ENCODE results near the gene MYBPC3. TPM values are rescaled to one million over a fixed set of nuclear protein-coding genes. Genes with fewer than 3 reads are reported as not detected.
"Not testable (repeated sequence)": the region's sequence is repeated elsewhere in the genome, so short reads cannot be mapped to it uniquely, and the experiment has no call there.

MYBPC3 gene
- polyA plus RNA-seq, 1 experiment: not detected

DNA sequence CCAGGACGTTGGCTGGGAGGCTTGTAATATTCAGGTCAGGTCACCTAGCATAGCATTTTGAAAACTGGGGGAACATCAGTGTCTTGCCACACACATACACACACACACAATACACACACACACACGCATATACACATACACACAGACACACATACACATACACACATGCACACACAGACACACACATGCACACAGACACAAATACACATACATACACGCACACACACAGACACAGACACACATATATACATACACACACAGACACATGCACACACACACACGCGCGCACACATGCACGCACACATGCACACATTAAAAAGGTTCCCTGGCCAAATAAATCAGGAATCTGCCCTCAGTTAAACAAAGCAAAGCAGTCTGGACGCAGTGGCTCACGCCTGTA lies 12.5 kb downstream of the MYBPC3 start:
- ChIA-PET POLR2A (no interaction called here), CTCF (interaction anchor here (1.0 kb wide), 1 partner anchor 18 kb away, joined by 3 read pairs; no protein-coding TSS in a partner anchor)
- no peak for DNase-seq (ENCODE audit: low read depth)
- Histone ChIP-seq H3K27me3 (ENCODE audit: control insufficient read depth, insufficient read depth, low read length) (peaks cover 1% of the 10 kb centered on the region; the same call in 1 of the 2 replicates), H3K36me3 (ENCODE audit: control insufficient read depth, insufficient read depth, low read length) (no peaks in the 10 kb centered on the region), H3K4me3 (ENCODE audit: low read depth, low read length) (no peak overlapping the region)
- TF ChIP-seq, protein P1, sequence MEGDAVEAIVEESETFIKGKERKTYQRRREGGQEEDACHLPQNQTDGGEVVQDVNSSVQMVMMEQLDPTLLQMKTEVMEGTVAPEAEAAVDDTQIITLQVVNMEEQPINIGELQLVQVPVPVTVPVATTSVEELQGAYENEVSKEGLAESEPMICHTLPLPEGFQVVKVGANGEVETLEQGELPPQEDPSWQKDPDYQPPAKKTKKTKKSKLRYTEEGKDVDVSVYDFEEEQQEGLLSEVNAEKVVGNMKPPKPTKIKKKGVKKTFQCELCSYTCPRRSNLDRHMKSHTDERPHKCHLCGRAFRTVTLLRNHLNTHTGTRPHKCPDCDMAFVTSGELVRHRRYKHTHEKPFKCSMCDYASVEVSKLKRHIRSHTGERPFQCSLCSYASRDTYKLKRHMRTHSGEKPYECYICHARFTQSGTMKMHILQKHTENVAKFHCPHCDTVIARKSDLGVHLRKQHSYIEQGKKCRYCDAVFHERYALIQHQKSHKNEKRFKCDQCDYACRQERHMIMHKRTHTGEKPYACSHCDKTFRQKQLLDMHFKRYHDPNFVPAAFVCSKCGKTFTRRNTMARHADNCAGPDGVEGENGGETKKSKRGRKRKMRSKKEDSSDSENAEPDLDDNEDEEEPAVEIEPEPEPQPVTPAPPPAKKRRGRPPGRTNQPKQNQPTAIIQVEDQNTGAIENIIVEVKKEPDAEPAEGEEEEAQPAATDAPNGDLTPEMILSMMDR (IDR thresholded peaks at IDR 0.05; ENCODE audit: insufficient read depth, low read depth, low read length): no peak

DNA sequence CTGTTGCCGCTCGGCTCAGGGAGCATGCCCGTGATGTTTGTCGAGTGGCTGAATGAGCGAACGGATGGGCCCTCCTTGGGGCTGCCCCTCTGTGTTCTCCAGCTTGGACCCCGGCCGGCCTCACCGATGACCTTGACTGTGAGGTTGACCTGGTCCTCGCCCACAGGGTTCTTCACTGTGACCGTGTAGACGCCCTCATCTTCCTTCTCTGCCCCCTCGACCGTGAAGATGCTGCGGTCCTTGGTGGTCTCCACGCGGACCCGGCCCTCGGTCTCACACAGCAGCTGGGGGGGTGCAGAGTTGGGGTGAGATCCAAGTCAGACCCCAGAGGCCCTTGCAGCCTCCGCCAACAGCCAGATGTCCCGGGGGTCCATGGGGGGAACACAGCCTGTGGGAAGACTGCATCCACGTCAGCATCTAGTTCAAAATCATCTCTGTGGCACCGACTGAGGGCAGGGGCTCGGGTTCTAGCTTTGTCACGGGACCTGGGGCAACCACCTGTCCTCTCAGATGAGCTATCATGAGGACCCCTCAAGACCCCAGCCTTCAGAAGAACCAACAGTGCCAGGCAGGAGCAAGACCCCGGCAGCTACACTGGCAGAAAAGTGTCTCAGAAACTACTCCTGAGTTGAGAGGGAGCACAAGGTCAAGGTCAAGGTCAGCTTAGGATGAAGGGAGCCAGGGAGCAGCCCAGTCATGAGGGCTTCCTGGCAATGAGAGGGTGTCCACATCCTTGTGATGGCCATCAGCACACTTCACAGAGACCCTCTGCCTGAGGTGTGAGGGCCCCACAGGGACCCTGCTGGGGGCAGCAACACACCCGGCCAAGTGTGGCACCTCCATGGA lies 13.9 kb downstream of the MYBPC3 start:
- TF ChIP-seq, protein P1 (IDR thresholded peaks at IDR 0.05; ENCODE audit: insufficient read depth, low read depth, low read length): no peak
- no peak for DNase-seq (ENCODE audit: low read depth)

DNA sequence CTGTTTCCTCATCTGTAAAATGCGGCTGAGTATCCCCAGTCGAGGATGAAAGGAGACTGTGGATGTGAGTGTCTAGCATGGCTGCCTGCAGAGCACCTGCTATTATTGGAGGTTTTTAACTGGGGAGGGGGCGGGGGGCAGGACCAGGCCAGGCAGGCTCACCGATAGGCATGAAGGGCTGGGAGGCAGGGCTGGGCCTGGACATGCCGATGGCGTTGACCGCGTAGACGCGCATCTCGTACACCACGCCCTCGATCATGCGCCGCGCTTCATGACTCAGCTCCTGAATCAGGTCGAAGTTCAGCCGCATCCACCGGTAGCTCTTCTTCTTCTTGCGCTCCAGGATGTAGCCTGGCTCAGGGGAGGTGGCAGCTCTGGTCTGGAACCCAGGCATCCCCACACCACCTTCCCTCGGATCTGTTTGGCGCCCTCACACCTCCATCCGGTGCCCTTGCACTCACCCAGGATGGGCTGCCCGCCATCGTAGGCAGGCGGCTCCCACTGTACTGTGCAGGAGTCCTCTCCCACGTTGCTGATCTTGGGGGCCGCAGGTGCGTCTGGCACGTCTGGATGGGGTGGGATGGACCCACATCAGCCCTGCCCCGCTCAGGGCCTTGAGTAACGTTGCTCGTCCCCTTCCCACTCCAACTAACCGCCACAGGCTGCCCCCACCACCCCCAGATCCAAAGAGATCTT lies 15.1 kb downstream of the MYBPC3 start:
- no peak for DNase-seq (ENCODE audit: low read depth)
- Histone ChIP-seq H3K27me3 (ENCODE audit: control insufficient read depth, insufficient read depth, low read length) (no peaks in the 10 kb centered on the region), H3K4me3 (ENCODE audit: low read depth, low read length) (no peak overlapping the region), H3K36me3 (ENCODE audit: control insufficient read depth, insufficient read depth, low read length) (no peaks in the 10 kb centered on the region)
- TF ChIP-seq, protein P1 (IDR thresholded peaks at IDR 0.05; ENCODE audit: insufficient read depth, low read depth, low read length): no peak
- ChIA-PET CTCF (no interaction called here), POLR2A (no interaction called here)

More for the DNA sequence above, 13.9 kb downstream of the MYBPC3 start:
- Histone ChIP-seq H3K27me3 (ENCODE audit: control insufficient read depth, insufficient read depth, low read length) (no peaks in the 10 kb centered on the region), H3K36me3 (ENCODE audit: control insufficient read depth, insufficient read depth, low read length) (no peaks in the 10 kb centered on the region), H3K4me3 (ENCODE audit: low read depth, low read length) (no peak overlapping the region)
- POLR2A ChIA-PET: no interaction called here
- CTCF ChIA-PET: interaction anchor here (1.0 to 1.5 kb wide), 2 partner anchors 17 to 161 kb away, joined by 3 read pairs; partner anchors contain the start of gene ARFGAP2

DNA sequence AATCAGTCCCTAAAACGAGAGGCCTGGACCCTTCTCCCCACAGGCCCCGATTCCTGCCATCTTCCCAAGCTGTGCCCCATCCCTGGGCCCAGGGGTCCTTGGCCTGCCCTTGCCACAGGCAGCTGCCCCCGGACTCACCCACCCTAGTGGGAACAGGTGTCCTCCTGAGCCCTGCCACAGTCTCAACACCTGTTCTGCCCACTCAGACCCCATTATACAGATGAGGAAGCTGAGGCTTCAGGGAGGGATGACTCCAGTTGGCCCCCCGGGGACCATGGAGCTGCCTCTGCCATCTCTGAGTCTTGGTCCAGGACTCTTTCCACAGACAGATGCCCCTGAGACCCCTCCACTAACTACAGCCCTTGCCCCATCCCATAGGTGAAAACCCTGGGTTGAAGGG lies 15.9 kb downstream of the MYBPC3 start:
- H3K4me3 ChIP-seq (ENCODE audit: low read depth, low read length): no peak overlapping the region
- ChIA-PET POLR2A (no interaction called here), CTCF (no interaction called here)
- DNase-seq (ENCODE audit: low read depth): no peak
- no peaks in the 10 kb centered on the region for H3K36me3 ChIP-seq (ENCODE audit: control insufficient read depth, insufficient read depth, low read length)
- H3K27me3 ChIP-seq (ENCODE audit: control insufficient read depth, insufficient read depth, low read length): no peaks in the 10 kb centered on the region
- TF ChIP-seq, protein P1 (IDR thresholded peaks at IDR 0.05; ENCODE audit: insufficient read depth, low read depth, low read length): no peak

DNA sequence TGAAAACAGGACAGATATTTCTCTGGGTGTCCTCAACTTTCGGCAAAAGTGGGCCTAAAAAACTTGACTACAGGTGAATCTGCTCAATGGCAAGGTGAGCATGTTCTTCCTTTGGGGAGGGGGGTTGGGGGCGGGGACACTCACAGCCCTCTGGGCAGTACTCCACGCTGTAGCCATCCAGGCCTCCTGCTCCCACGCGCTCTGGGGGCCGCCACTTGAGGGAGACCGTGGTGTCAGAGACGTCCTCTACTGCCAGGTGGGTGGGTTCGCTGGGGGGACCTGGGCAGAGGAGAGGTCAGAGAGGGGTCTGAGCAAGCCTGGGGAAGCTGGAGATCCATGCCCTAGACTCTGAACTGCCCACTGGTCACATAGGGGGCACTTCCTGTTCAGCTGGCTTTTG lies 16.8 kb downstream of the MYBPC3 start:
- Histone ChIP-seq H3K27me3 (ENCODE audit: control insufficient read depth, insufficient read depth, low read length) (no peaks in the 10 kb centered on the region), H3K36me3 (ENCODE audit: control insufficient read depth, insufficient read depth, low read length) (no peaks in the 10 kb centered on the region), H3K4me3 (ENCODE audit: low read depth, low read length) (no peak overlapping the region)
- no peak for DNase-seq (ENCODE audit: low read depth)
- TF ChIP-seq, protein P1 (IDR thresholded peaks at IDR 0.05; ENCODE audit: insufficient read depth, low read depth, low read length): no peak
- ChIA-PET CTCF (no interaction called here), POLR2A (no interaction called here)

DNA sequence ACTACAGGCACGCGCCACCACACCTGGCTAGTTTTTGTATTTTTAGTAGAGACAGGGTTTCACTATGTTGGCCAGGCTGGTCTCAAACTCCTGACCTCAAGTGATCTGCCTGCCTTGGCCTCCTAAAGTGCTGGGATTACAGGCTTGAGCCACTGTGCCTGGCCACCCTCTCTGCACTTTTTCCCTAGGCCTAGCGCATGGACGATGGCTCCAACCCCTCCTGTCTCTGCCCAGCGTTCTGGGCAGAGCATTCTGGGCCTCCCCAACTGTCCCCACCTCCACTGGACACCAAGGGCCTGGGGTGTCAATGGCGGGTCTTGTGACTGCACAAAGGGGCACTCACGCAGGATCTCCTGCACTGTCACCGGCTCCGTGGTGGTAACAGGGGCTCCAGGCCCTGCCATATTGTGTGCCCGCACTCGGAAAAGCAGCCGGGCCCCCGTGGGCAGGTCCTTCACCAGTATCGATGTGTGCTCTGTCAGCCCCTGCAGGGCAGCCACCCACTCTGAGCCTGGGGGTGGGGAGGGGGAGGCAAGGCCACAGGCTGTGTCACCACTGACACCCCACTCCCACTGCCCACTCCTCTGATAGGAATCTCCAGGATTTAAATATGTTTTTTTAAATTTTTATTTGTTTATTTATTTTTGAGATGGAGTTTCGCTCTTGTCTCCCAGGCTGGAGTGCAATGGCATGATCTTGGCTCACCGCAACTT lies 17.6 kb downstream of the MYBPC3 start:
- H3K36me3 ChIP-seq (ENCODE audit: control insufficient read depth, insufficient read depth, low read length); H3K4me3 ChIP-seq (ENCODE audit: low read depth, low read length); DNase-seq (ENCODE audit: low read depth); POLR2A ChIA-PET; H3K27me3 ChIP-seq (ENCODE audit: control insufficient read depth, insufficient read depth, low read length): not testable (repeated sequence)
- CTCF ChIA-PET: interaction anchor here (1.3 kb wide), 1 partner anchor 20 kb away, joined by 3 read pairs; no protein-coding TSS in a partner anchor

All from BJ (cell line).